ENCODE measurements around the gene PGA5.

Gene PGA5

DNA sequence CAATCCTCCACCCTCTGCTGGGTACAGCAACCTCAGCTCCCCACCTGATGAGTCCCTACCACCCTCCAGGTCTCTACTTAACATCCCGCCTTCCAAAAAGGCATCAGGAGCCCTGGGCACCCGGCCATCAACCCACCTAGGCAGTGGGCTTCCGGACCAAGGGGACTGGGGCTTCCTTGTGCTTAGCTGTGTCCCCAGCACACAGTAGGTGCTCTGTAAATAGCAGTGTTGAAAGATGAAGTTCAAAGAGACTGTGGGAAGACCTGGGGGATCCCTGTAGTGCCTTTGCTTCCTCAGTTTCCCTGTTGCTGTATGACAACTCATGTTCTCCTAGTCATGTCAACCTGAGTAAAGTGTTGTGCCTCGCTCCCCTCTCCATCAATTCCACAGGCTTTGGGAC lies 33.1 kb downstream of the PGA5 start (continued):
- TF ChIP-seq BACH2 (CRISPR knock-in tag; IDR thresholded peaks at IDR 0.05; ENCODE audit: borderline replicate concordance) (no peak), GLIS3 (CRISPR knock-in tag; IDR thresholded peaks at IDR 0.05) (no peak), TCF4 (CRISPR knock-in tag; IDR thresholded peaks at IDR 0.05; ENCODE audit: borderline replicate concordance) (no peak), ZC3H10 (CRISPR knock-in tag; IDR thresholded peaks at IDR 0.05) (no peak)

GRCh38 chr11:61275191-61275590 lies 34.2 kb downstream of the PGA5 start:
- ATAC-seq = no peak

DNA sequence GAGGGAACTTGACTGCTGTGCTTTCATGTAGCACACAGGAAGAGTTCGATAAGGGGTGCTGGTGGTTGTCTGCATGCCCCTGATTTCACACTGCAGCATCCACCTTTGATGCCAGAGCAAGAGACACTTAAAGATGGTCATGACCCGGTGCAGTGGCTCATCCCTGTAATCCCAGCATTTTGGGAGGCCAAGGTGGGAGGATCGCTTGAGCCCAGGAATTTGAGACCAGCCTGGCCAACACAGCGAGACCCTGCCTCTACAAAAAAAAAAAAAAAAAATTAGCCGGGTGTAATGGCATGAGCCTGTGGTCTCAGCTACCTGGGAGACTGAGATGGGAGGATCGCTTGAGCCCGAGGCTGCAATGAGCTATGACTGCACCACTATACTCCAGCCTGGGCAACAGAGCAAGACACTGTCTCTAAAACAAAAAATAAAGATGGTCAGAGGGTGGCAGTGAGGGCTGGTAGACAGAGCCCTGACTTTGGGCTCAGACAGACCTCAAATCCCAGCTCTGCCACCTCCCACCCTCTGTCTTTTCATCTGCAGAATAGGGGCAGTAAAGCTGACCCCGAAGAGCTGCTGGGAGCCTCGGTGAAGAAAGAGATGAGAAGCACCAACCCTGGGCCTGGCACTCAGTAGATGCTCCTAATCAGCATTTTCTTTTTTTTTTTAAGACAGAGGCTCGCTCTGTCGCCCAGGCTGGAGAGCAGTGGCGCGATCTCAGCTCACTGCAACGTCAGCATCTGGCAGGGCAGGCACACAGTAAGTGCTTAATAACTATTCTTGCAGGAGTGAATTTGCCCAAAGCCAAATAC lies 36.4 kb downstream of the PGA5 start:
- ATAC-seq = no peak
- TF ChIP-seq ISL1 (CRISPR knock-in tag; IDR thresholded peaks at IDR 0.05) (no peak), ESRRG (CRISPR knock-in tag; IDR thresholded peaks at IDR 0.05) (no peak), CSDC2 (CRISPR knock-in tag; IDR thresholded peaks at IDR 0.05) (no peak), BACH2 (CRISPR knock-in tag; IDR thresholded peaks at IDR 0.05; ENCODE audit: borderline replicate concordance) (no peak), ZNF70 (CRISPR knock-in tag; IDR thresholded peaks at IDR 0.05) (no peak), ZFP3 (CRISPR knock-in tag; IDR thresholded peaks at IDR 0.05) (no peak), PPARA (CRISPR knock-in tag; IDR thresholded peaks at IDR 0.05; ENCODE audit: borderline replicate concordance) (no peak), GLIS3 (CRISPR knock-in tag; IDR thresholded peaks at IDR 0.05) (no peak), CSRNP3 (CRISPR knock-in tag; IDR thresholded peaks at IDR 0.05) (no peak), OSR1 (CRISPR knock-in tag; IDR thresholded peaks at IDR 0.05) (no peak), TCF4 (CRISPR knock-in tag; IDR thresholded peaks at IDR 0.05; ENCODE audit: borderline replicate concordance) (no peak), TOX (CRISPR knock-in tag; IDR thresholded peaks at IDR 0.05; ENCODE audit: borderline replicate concordance) (no peak), SNAI2 (CRISPR knock-in tag; IDR thresholded peaks at IDR 0.05) (no peak)
- TF ChIP-seq, protein P1, sequence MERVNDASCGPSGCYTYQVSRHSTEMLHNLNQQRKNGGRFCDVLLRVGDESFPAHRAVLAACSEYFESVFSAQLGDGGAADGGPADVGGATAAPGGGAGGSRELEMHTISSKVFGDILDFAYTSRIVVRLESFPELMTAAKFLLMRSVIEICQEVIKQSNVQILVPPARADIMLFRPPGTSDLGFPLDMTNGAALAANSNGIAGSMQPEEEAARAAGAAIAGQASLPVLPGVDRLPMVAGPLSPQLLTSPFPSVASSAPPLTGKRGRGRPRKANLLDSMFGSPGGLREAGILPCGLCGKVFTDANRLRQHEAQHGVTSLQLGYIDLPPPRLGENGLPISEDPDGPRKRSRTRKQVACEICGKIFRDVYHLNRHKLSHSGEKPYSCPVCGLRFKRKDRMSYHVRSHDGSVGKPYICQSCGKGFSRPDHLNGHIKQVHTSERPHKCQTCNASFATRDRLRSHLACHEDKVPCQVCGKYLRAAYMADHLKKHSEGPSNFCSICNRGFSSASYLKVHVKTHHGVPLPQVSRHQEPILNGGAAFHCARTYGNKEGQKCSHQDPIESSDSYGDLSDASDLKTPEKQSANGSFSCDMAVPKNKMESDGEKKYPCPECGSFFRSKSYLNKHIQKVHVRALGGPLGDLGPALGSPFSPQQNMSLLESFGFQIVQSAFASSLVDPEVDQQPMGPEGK (CRISPR knock-in tag; IDR thresholded peaks at IDR 0.05; ENCODE audit: borderline replicate concordance) = no peak
- TF ChIP-seq, protein P2, sequence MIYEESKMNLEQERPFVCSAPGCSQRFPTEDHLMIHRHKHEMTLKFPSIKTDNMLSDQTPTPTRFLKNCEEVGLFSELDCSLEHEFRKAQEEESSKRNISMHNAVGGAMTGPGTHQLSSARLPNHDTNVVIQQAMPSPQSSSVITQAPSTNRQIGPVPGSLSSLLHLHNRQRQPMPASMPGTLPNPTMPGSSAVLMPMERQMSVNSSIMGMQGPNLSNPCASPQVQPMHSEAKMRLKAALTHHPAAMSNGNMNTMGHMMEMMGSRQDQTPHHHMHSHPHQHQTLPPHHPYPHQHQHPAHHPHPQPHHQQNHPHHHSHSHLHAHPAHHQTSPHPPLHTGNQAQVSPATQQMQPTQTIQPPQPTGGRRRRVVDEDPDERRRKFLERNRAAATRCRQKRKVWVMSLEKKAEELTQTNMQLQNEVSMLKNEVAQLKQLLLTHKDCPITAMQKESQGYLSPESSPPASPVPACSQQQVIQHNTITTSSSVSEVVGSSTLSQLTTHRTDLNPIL (CRISPR knock-in tag; IDR thresholded peaks at IDR 0.05; ENCODE audit: low read depth) = no peak

More at GRCh38 chr11:61275191-61275590, 34.2 kb downstream of the PGA5 start:
- TF ChIP-seq ZNF565 (CRISPR knock-in tag; conservative IDR thresholded peaks at IDR 0.05; ENCODE audit: low read depth) (no peak), RARB (CRISPR knock-in tag; IDR thresholded peaks at IDR 0.05) (no peak), ISL1 (CRISPR knock-in tag; IDR thresholded peaks at IDR 0.05) (no peak), CSRNP3 (CRISPR knock-in tag; IDR thresholded peaks at IDR 0.05) (no peak)

GRCh38 chr11:61278001-61278470 lies 37.1 kb downstream of the PGA5 start:
- ATAC-seq = no peak
- TF ChIP-seq ZC3H10 (CRISPR knock-in tag; IDR thresholded peaks at IDR 0.05) = no peak
- TF ChIP-seq SNAI2 (CRISPR knock-in tag; IDR thresholded peaks at IDR 0.05) = no peak
- no peak for TF ChIP-seq PPARA (CRISPR knock-in tag; IDR thresholded peaks at IDR 0.05; ENCODE audit: borderline replicate concordance)
- no peak for TF ChIP-seq BACH2 (CRISPR knock-in tag; IDR thresholded peaks at IDR 0.05; ENCODE audit: borderline replicate concordance)
- TF ChIP-seq CSRNP3 (CRISPR knock-in tag; IDR thresholded peaks at IDR 0.05) = no peak
- TF ChIP-seq ARNTL (CRISPR knock-in tag; IDR thresholded peaks at IDR 0.05; ENCODE audit: borderline replicate concordance, low read depth) = no peak
- TF ChIP-seq, protein P1 (CRISPR knock-in tag; IDR thresholded peaks at IDR 0.05; ENCODE audit: borderline replicate concordance) = no peak
- no peak for TF ChIP-seq ZNF8 (CRISPR knock-in tag; IDR thresholded peaks at IDR 0.05)
- TF ChIP-seq ZNF565 (CRISPR knock-in tag; conservative IDR thresholded peaks at IDR 0.05; ENCODE audit: low read depth) = no peak
- no peak for TF ChIP-seq ZFP3 (CRISPR knock-in tag; IDR thresholded peaks at IDR 0.05)
- no peak for TF ChIP-seq TOX (CRISPR knock-in tag; IDR thresholded peaks at IDR 0.05; ENCODE audit: borderline replicate concordance)
- no peak for TF ChIP-seq GLIS3 (CRISPR knock-in tag; IDR thresholded peaks at IDR 0.05)
- no peak for TF ChIP-seq ISL1 (CRISPR knock-in tag; IDR thresholded peaks at IDR 0.05)
- TF ChIP-seq CSDC2 (CRISPR knock-in tag; IDR thresholded peaks at IDR 0.05) = no peak
- no peak for TF ChIP-seq POU6F1 (CRISPR knock-in tag; IDR thresholded peaks at IDR 0.05; ENCODE audit: borderline replicate concordance, low read depth)
- no peak for TF ChIP-seq OSR1 (CRISPR knock-in tag; IDR thresholded peaks at IDR 0.05)
- no peak for TF ChIP-seq ESRRG (CRISPR knock-in tag; IDR thresholded peaks at IDR 0.05)
